B cell (primary cell): ENCODE results near the gene MTFR1L. TPM values are rescaled to one million over a fixed set of nuclear protein-coding genes. Genes with fewer than 3 reads are reported as not detected.
A peak's percentile ranks its signal among the peaks of the same experiment; 100 is the strongest.

ENCODE experiments used
- ATAC-seq: fragments of 200-7000 bp; cut with Tn5 transposase; one replicate; pipeline ENCODE4 v1.10.0; 2021; ENCODE audit warnings: low read depth, mild to moderate bottlenecking, moderate number of reproducible peaks, moderate library complexity
- CTCF ChIA-PET: fragments of 350-600 bp; sonication (Branson Sonifier 250); formaldehyde crosslinking; loops from one replicate; lab custom pipeline; 2021; ENCODE audit warnings: antibody characterized with exemption, inconsistent platforms; lab: Charles Lee
- POLR2A ChIA-PET: fragments of 350-600 bp; sonication (Branson Sonifier 250); formaldehyde crosslinking; loops from one replicate; lab custom pipeline; 2021; ENCODE audit warnings: antibody characterized with exemption; lab: Charles Lee
- DNase-seq: peaks from one replicate; pipeline ENCODE4 v3.0.0; 2013
- H2AFZ ChIP-seq: 2 replicates; pipeline ENCODE4 v1.6.1; 2012; ENCODE audit warnings: mild to moderate bottlenecking, low read depth, low read length; ENCODE audit not compliant: insufficient read depth, poor library complexity, severe bottlenecking
- H3K27ac ChIP-seq, 2 donors: 1 replicate in 1 of 2; 2 replicates in 1 of 2; pipeline ENCODE4 v1.5.1; 2012 to 2013; ENCODE audit warnings: low read length in 2 of 2, mild to moderate bottlenecking in 2 of 2, moderate library complexity in 1 of 2
- H3K27me3 ChIP-seq, 4 experiments: fragments of 200-600 bp in 1 of 4; sonication (generic) in 1 of 4; replicated peaks in 1 of 4; 1 replicate in 2 of 4; 2 replicates in 2 of 4; pipeline versions ENCODE4 v1.6.1 to v1.7.0; 2013 to 2016; ENCODE audit warnings: low read length in 3 of 4, mild to moderate bottlenecking in 2 of 4, mixed read lengths in 1 of 4, moderate library complexity in 1 of 4; ENCODE audit not compliant: insufficient read depth in 4 of 4, control insufficient read depth in 3 of 4; ENCODE audit errors: control extremely low read depth in 1 of 4
- H3K36me3 ChIP-seq, 2 experiments: replicated peaks in 1 of 2; 1 replicate in 1 of 2; 2 replicates in 1 of 2; pipeline versions ENCODE4 v1.6.1 to v1.7.1; 2013; ENCODE audit warnings: low read length in 1 of 2; ENCODE audit not compliant: insufficient read depth in 2 of 2, control insufficient read depth in 1 of 2; ENCODE audit errors: control extremely low read depth in 1 of 2, extremely low read depth in 1 of 2
- H3K4me1 ChIP-seq, 2 donors: fragments of 200-600 bp in 1 of 2; sonication (generic) in 1 of 2; 1 replicate in 1 of 2; 2 replicates in 1 of 2; pipeline versions ENCODE4 v1.5.1 to v1.6.1; 2013 to 2017; ENCODE audit warnings: low read length in 2 of 2; ENCODE audit not compliant: control insufficient read depth in 2 of 2, insufficient read depth in 2 of 2
- H3K4me2 ChIP-seq: replicated peaks from 2 replicates; pipeline ENCODE3; 2012; ENCODE audit warnings: mild to moderate bottlenecking, low read depth, low read length; ENCODE audit not compliant: poor library complexity, severe bottlenecking
- H3K4me3 ChIP-seq, 5 experiments: fragments of 200-600 bp in 1 of 5; sonication (generic) in 1 of 5; 1 replicate in 3 of 5; 2 replicates in 2 of 5; pipeline versions ENCODE4 v1.5.1 to v1.7.0; 2011 to 2016; ENCODE audit warnings: low read length in 4 of 5, mild to moderate bottlenecking in 4 of 5, low read depth in 2 of 5, control low read depth in 1 of 5, moderate library complexity in 1 of 5; ENCODE audit not compliant: insufficient read depth in 1 of 5; ENCODE audit errors: control extremely low read depth in 1 of 5, extremely low read depth in 1 of 5
- H3K79me2 ChIP-seq: fragments of 200-600 bp; sonication (generic); one replicate; pipeline ENCODE4 v1.6.0; 2016; ENCODE audit warnings: low read length; ENCODE audit not compliant: control insufficient read depth, insufficient read depth
- H3K9ac ChIP-seq: fragments of 200-600 bp; sonication (generic); 2 replicates; pipeline ENCODE4 v1.6.1; 2017; ENCODE audit warnings: mild to moderate bottlenecking, low read length, moderate library complexity
- H3K9me3 ChIP-seq, 3 donors: one replicate each; pipeline versions ENCODE4 v1.6.1 to v1.7.1; 2013; ENCODE audit warnings: low read length in 2 of 3; ENCODE audit not compliant: control insufficient read depth in 2 of 3, insufficient read depth in 1 of 3; ENCODE audit errors: control extremely low read depth in 1 of 3
- H4K20me1 ChIP-seq: 2 replicates; pipeline ENCODE4 v1.6.0; 2012; ENCODE audit warnings: mild to moderate bottlenecking, low read length; ENCODE audit not compliant: insufficient read depth, control insufficient read depth, poor library complexity, severe bottlenecking
- H3K27ac Mint-ChIP-seq: one replicate; pipeline ENCODE4 v1.8.0; 2021; ENCODE audit warnings: mixed read lengths
- H3K27me3 Mint-ChIP-seq: one replicate; pipeline ENCODE4 v1.8.0; 2021; ENCODE audit warnings: mixed read lengths
- H3K4me1 Mint-ChIP-seq: one replicate; pipeline ENCODE4 v1.8.0; 2021; ENCODE audit warnings: mixed read lengths
- H3K4me3 Mint-ChIP-seq: one replicate; pipeline ENCODE4 v1.8.0; 2021; ENCODE audit warnings: mixed read lengths
- H3K9me3 Mint-ChIP-seq: one replicate; pipeline ENCODE4 v1.8.0; 2022; ENCODE audit warnings: mixed read lengths; ENCODE audit not compliant: insufficient read depth
- CTCF ChIP-seq: fragments of 200-600 bp; IDR thresholded peaks from one replicate; pipeline ENCODE4 v1.8.0; 2022; ENCODE audit warnings: antibody characterized with exemption, mild to moderate bottlenecking
- EZH2 ChIP-seq: IDR thresholded peaks from 2 replicates; pipeline ENCODE4 v1.6.1; 2012; ENCODE audit warnings: borderline replicate concordance, low read depth, mild to moderate bottlenecking, moderate library complexity, low read length; ENCODE audit not compliant: insufficient read depth, poor library complexity, severe bottlenecking
- WGBS: methylation state at CpG from one replicate; pipeline ENCODE4 v1.1.5; 2013; ENCODE audit warnings: missing lambda C conversion rate; ENCODE audit not compliant: insufficient coverage; 5-methylcytosine and 5-hydroxymethylcytosine counted together
- intact Hi-C: fragments of 100-400 bp; cut with micrococcal nuclease; formaldehyde crosslinking; loops from one replicate; pipeline ENCODE4 v1.10.0; 2022
- polyA plus RNA-seq: library from polyadenylated mRNA; depleted of rRNA; stranded (reverse); fragments of >200 nt; gene quantifications from 2 replicates; pipeline ENCODE4 v1.2.3, GENCODE V29; 2012
- total RNA-seq, 2 donors: library from RNA; stranded (reverse); fragments of 120-200 nt in 1 of 2; gene quantifications; 1 replicate in 1 of 2; 2 replicates in 1 of 2; pipeline versions ENCODE4 v1.2.3 to v1.2.4, GENCODE V29; 2013 to 2022

MTFR1L gene
- total and polyA plus RNA-seq, 2 donors (not counting 1 experiment from before 2014, with no cell fraction given), result 41.5 to 44.6 TPM

- Histone ChIP-seq H3K27ac (no peak overlapping the region), H3K4me1 (peaks cover 18 to 24% of the 10 kb centered on the region in 2 donors), H2AFZ (no peak overlapping the region), H3K79me2 (peaks cover 23% of the 10 kb centered on the region), H3K36me3 (no peaks in the 10 kb centered on the region), H4K20me1 (peaks cover 15% of the 10 kb centered on the region), H3K4me3 (no peak overlapping the region), H3K27me3 (no peaks in the 10 kb centered on the region), H3K9me3 (no peaks in the 10 kb centered on the region), H3K9ac (no peak overlapping the region), H3K4me2 (no peak overlapping the region)
- CTCF ChIA-PET, result no interaction called here
- DNase-seq, result no peak
- intact Hi-C loops, result loop anchor here (10.0 kb wide), 1 partner anchor 573 kb away; the partner anchor contains the start of gene RSRP1
- no peaks in the 10 kb centered on the region for H3K9me3 Mint-ChIP-seq
- 95% methylated on average over 5 of the region's 8 CpGs for WGBS
- no peak for ATAC-seq
- peak overlapping the region; percentile 63 for H3K27ac Mint-ChIP-seq
- H3K27me3 Mint-ChIP-seq, result no peaks in the 10 kb centered on the region
- POLR2A ChIA-PET, result no interaction called here
- TF ChIP-seq CTCF (no peak), EZH2 (no peak)
- H3K4me3 Mint-ChIP-seq, result peak overlapping the region; percentile 78
- peaks cover 29% of the 10 kb centered on the region for H3K4me1 Mint-ChIP-seq
Observed at GRCh38 chr1:25817840-25818501, 1.8 kb upstream of the MTFR1L start.

DNA sequence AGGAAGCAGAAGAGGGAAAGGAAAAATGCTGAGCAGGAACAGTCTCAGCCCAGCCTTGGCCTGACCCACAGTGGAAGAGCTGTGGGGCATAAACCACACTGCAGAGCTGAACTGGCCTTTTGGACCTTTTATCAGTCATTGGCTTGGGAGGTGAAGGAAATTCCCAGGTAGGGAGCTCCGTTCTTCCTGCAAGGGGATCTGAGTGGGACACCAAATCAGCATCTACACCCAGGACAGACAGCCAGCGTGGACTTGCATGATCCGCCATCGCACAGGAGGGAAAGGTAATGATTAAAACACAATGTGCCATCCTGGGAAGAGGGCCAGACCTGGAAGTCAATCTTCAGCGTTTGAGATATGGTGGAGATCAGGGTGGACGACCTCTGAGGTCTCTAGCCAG lies 1.2 kb upstream of the MTFR1L start:
- no peak for TF ChIP-seq CTCF
- no peak for TF ChIP-seq EZH2
- peak overlapping the region; percentile 74 for H3K27ac Mint-ChIP-seq
- H3K4me3 Mint-ChIP-seq, result peak overlapping the region; percentile 95
- H3K27me3 Mint-ChIP-seq, result no peaks in the 10 kb centered on the region
- peaks cover 0 to under 1% of the 10 kb centered on the region in 2 experiments for H3K36me3 ChIP-seq
- H3K4me2 ChIP-seq, result no peak overlapping the region
- ChIA-PET CTCF (interaction anchor here (2.6 kb wide), 1 partner anchor 17 kb away, joined by 6 read pairs; no protein-coding TSS in a partner anchor), POLR2A (no interaction called here)
- H3K9me3 ChIP-seq, result no peaks in the 10 kb centered on the region
- peaks cover 29% of the 10 kb centered on the region for H3K4me1 Mint-ChIP-seq
- WGBS, result 100% methylated on average over 2 of the region's 6 CpGs
- H3K9ac ChIP-seq, result no peak overlapping the region
- no peaks in the 10 kb centered on the region for H3K9me3 Mint-ChIP-seq
- H3K79me2 ChIP-seq, result peaks cover 29% of the 10 kb centered on the region
- H3K27ac ChIP-seq, result no peak overlapping the region
- H4K20me1 ChIP-seq, result peaks cover 21% of the 10 kb centered on the region
- intact Hi-C loops, result loop anchor here (10.0 kb wide), 1 partner anchor 574 kb away; the partner anchor contains the start of gene RSRP1
- no peak overlapping the region for H3K4me3 ChIP-seq
- peaks cover 18 to 24% of the 10 kb centered on the region in 2 donors for H3K4me1 ChIP-seq
- no peaks in the 10 kb centered on the region for H3K27me3 ChIP-seq
- DNase-seq (no peak), ATAC-seq (no peak)
- no peak overlapping the region for H2AFZ ChIP-seq
